K562 (cell line): ENCODE measurements around the gene C4orf50. TPM values are rescaled to one million over a fixed set of nuclear protein-coding genes. Genes with fewer than 3 reads are reported as not detected.

Source experiments
- ATAC-seq: fragments of 200-7000 bp; cut with Tn5 transposase; 3 replicates; pipeline ENCODE4 v1.9.1; 2020; ENCODE audit warnings: moderate library complexity
- BruUV-seq: library from RNA; stranded (reverse); fragments of 400-500 nt; replicated peaks from 2 replicates; lab custom pipeline; 2021; lab: Mats Ljungman, UMichigan
- CTCF ChIA-PET: fragments of 300-600 bp; formaldehyde crosslinking; extraction: SDS; loops from one replicate; lab custom pipeline; 2021; ENCODE audit warnings: low intra/inter-chr PET ratio; lab: Yijun Ruan, JAX
- POLR2A ChIA-PET: fragments of 300-600, 350-650 bp; sonication (Branson Sonifier 250); formaldehyde crosslinking; extraction: SDS; loops from one replicate; lab custom pipeline; 2021; ENCODE audit warnings: antibody characterized with exemption, inconsistent platforms; lab: Yijun Ruan, JAX
- DNase-seq, 4 experiments: peaks; one replicate each; pipeline versions ENCODE4 v3.0.0 to v3.0.0-alpha.2; 2011 to 2018; ENCODE audit warnings: low spot score in 3 of 4, mixed read lengths in 3 of 4; ENCODE audit errors: extremely low read depth in 1 of 4
- FAIRE-seq: peaks from 2 replicates; lab custom pipeline; 2011; peaks lifted over from hg19 to GRCh38; lab: Jason Lieb, UNC
- H2AFZ ChIP-seq: 2 replicates; pipeline ENCODE4 v1.6.0; 2011; ENCODE audit warnings: low read depth, low read length, control low read depth, inconsistent platforms
- H3K27ac ChIP-seq: fragments of 200-600 bp; 3 replicates; pipeline ENCODE4 v1.8.0; 2011; ENCODE audit warnings: low read depth, mild to moderate bottlenecking, control low read depth, inconsistent platforms, low read length, moderate library complexity, mixed read lengths; ENCODE audit errors: extremely low read depth
- H3K27me3 ChIP-seq, 2 experiments: fragments of 300-600 bp in 1 of 2; 2 replicates in 1 of 2; 3 replicates in 1 of 2; pipeline versions ENCODE4 v1.6.0 to v1.8.0; 2011; ENCODE audit warnings: inconsistent platforms in 2 of 2, low read length in 2 of 2, mild to moderate bottlenecking in 1 of 2, mixed read lengths in 1 of 2, moderate library complexity in 1 of 2; ENCODE audit not compliant: control insufficient read depth in 2 of 2, insufficient read depth in 2 of 2
- H3K36me3 ChIP-seq: fragments of 300-600 bp; 3 replicates; pipeline ENCODE4 v1.8.0; 2011; ENCODE audit warnings: mild to moderate bottlenecking, low read length, inconsistent platforms; ENCODE audit not compliant: control insufficient read depth, insufficient read depth
- H3K4me1 ChIP-seq, 2 experiments: fragments of 200-600 bp in 1 of 2; replicated peaks in 1 of 2; 2 replicates in 1 of 2; 3 replicates in 1 of 2; pipeline versions ENCODE4 v1.5.1 to v1.8.0; 2011; ENCODE audit warnings: inconsistent platforms in 2 of 2, low read length in 2 of 2, mild to moderate bottlenecking in 1 of 2, mixed read lengths in 1 of 2, moderate library complexity in 1 of 2; ENCODE audit not compliant: control insufficient read depth in 2 of 2, insufficient read depth in 2 of 2
- H3K4me2 ChIP-seq: 2 replicates; pipeline ENCODE4 v1.6.1; 2011; ENCODE audit warnings: low read length, control low read depth, inconsistent platforms, mixed read lengths; ENCODE audit not compliant: insufficient read depth
- H3K4me3 ChIP-seq: fragments of 200-600 bp; sonication (generic), shearing (Covaris generic); 2 replicates; pipeline ENCODE4 v1.5.1; 2016; ENCODE audit warnings: control low read depth, inconsistent platforms
- H3K79me2 ChIP-seq: fragments of 200-600 bp; 3 replicates; pipeline ENCODE4 v1.8.0; 2011; ENCODE audit warnings: low read length, inconsistent platforms; ENCODE audit not compliant: control insufficient read depth, insufficient read depth
- H3K9ac ChIP-seq, 2 experiments: 2 replicates each; pipeline versions ENCODE4 v1.6.0 to v1.6.1; 2011; ENCODE audit warnings: low read depth in 2 of 2, low read length in 2 of 2, control low read depth in 1 of 2, inconsistent platforms in 1 of 2, mild to moderate bottlenecking in 1 of 2, mixed read lengths in 1 of 2; ENCODE audit not compliant: insufficient read depth in 1 of 2
- H3K9me1 ChIP-seq: one replicate; pipeline ENCODE4 v1.6.0; 2011; ENCODE audit warnings: inconsistent platforms, mild to moderate bottlenecking, low read length, moderate library complexity; ENCODE audit not compliant: control insufficient read depth, insufficient read depth
- H3K9me3 ChIP-seq: replicated peaks from 2 replicates; pipeline ENCODE4 v1.5.1; 2011; ENCODE audit warnings: low read depth, low read length, inconsistent platforms; ENCODE audit not compliant: control insufficient read depth, insufficient read depth
- H4K20me1 ChIP-seq: replicated peaks from 2 replicates; pipeline ENCODE4 v1.6.1; 2011; ENCODE audit warnings: low read length, inconsistent platforms, mixed read lengths; ENCODE audit not compliant: control insufficient read depth, insufficient read depth
- BRD9 ChIP-seq: fragments of 450-650 bp; IDR thresholded peaks from 2 replicates; pipeline ENCODE4 v1.6.1; 2018; ENCODE audit warnings: low read depth; ENCODE audit not compliant: partially characterized antibody
- ERF ChIP-seq: fragments of 450-650 bp; formaldehyde crosslinking; IDR thresholded peaks from 2 replicates; pipeline ENCODE4 v1.4.0; 2020; ENCODE audit warnings: mild to moderate bottlenecking, mixed read lengths
- FOXK2 ChIP-seq, 2 experiments: fragments of 450-650 bp; IDR thresholded peaks in 1 of 2; conservative IDR thresholded peaks in 1 of 2; 2 replicates each; pipeline ENCODE4 v1.6.1; 2016; ENCODE audit warnings: low read depth in 2 of 2, mild to moderate bottlenecking in 1 of 2
- HDAC1 ChIP-seq, 2 experiments: fragments of 450-650 bp; IDR thresholded peaks; 2 replicates each; pipeline ENCODE4 v1.6.1; 2016 to 2017; ENCODE audit warnings: inconsistent platforms in 1 of 2, mild to moderate bottlenecking in 1 of 2, moderate library complexity in 1 of 2
- NCOA6 ChIP-seq: fragments of 450-650 bp; IDR thresholded peaks from 2 replicates; pipeline ENCODE4 v1.6.1; 2017; ENCODE audit warnings: mild to moderate bottlenecking
- PCBP1 ChIP-seq: fragments of 200-400 bp; formaldehyde crosslinking; IDR thresholded peaks from 2 replicates; pipeline ENCODE4 v1.6.1; 2018; ENCODE audit warnings: mild to moderate bottlenecking, low read depth, low read length; ENCODE audit not compliant: poor library complexity, severe bottlenecking
- PHB ChIP-seq: fragments of 250-450 bp; sonication (Bioruptor Pico); IDR thresholded peaks from 2 replicates; pipeline ENCODE4 v1.5.0; 2021
- RBM22 ChIP-seq: fragments of 200-400 bp; formaldehyde crosslinking; IDR thresholded peaks from 2 replicates; pipeline ENCODE4 v1.6.1; 2018; ENCODE audit warnings: low read length, low read depth; ENCODE audit not compliant: poor library complexity, severe bottlenecking
- RUNX1 ChIP-seq: sonication (generic); IDR thresholded peaks from 2 replicates; pipeline ENCODE4 v1.6.1; 2016; ENCODE audit warnings: antibody characterized with exemption, low read depth
- SNRNP70 ChIP-seq: fragments of 200-400 bp; formaldehyde crosslinking; optimal IDR thresholded peaks from 2 replicates; pipeline ENCODE3; 2017; ENCODE audit warnings: low read depth, low read length
- SRSF1 ChIP-seq: fragments of 200-400 bp; formaldehyde crosslinking; IDR thresholded peaks from 2 replicates; pipeline ENCODE4 v1.6.1; 2017; ENCODE audit warnings: mild to moderate bottlenecking, low read depth, low read length, moderate library complexity
- TCF7L2 ChIP-seq: fragments of 150-350 bp; IDR thresholded peaks from 2 replicates; pipeline ENCODE4 v1.6.1; 2016; ENCODE audit warnings: low read depth, mild to moderate bottlenecking, low read length, moderate library complexity
- ZBTB1 ChIP-seq: sonication (generic); formaldehyde crosslinking; IDR thresholded peaks from 2 replicates; pipeline ENCODE4 v1.8.1; 2023; ENCODE audit warnings: missing genetic modification reagents, low read depth, mild to moderate bottlenecking, borderline replicate concordance
- ZNF197 ChIP-seq: fragments of 200-800 bp; sonication (Bioruptor generic); IDR thresholded peaks from 2 replicates; pipeline ENCODE4 v1.6.1; 2016; ENCODE audit warnings: low read depth, missing genetic modification characterization, missing compliant biosample characterization
- ZNF609 ChIP-seq: sonication (generic); formaldehyde crosslinking; IDR thresholded peaks from 2 replicates; pipeline ENCODE4 v1.8.1; 2023; ENCODE audit warnings: missing genetic modification reagents, mild to moderate bottlenecking, borderline replicate concordance
- WGBS: fragments of 100-300 bp; shearing (Covaris generic); methylation state at CpG from one replicate; pipeline ENCODE4 v1.1.6; 2016; ENCODE audit warnings: low coverage, mixed read lengths; ENCODE audit not compliant: insufficient coverage; ENCODE audit errors: missing lambda C conversion rate; 5-methylcytosine and 5-hydroxymethylcytosine counted together
- in situ Hi-C: fragments of 300-500 bp; cut with MboI; formaldehyde crosslinking; loops from 4 replicates; pipeline ENCODE4 v1.15.0; 2018; ENCODE audit warnings: inconsistent platforms, mixed read lengths
- intact Hi-C: fragments of 100-400 bp; cut with micrococcal nuclease; formaldehyde crosslinking; loops from 2 replicates; pipeline ENCODE4 v1.14.2; 2022
- polyA plus RNA-seq, 8 experiments: library from polyadenylated mRNA; depleted of rRNA in 4 of 8; stranded (reverse) in 5 of 8; unstranded in 3 of 8; fragments of >200 nt; fragmentation: Nextera tagmentation in 2 of 8; fragmentation: Illumina TruSeq in 1 of 8; extraction: Ambion mirVana in 2 of 8; extraction: Trizol in 1 of 8; gene quantifications; 2 replicates each; pipeline versions ENCODE4 v1.2.1 to v1.2.3, GENCODE V29; 2011 to 2014; ENCODE audit warnings: inconsistent platforms in 1 of 8, missing spikeins in 1 of 8
- total RNA-seq, 7 experiments: library from RNA; depleted of rRNA in 6 of 7; stranded (reverse); fragments of >200 nt in 6 of 7; fragmentation: Illumina TruSeq in 2 of 7; extraction: Trizol in 2 of 7; gene quantifications; 2 replicates each; pipeline versions ENCODE4 v1.2.1 to v1.2.3, GENCODE V29; 2011 to 2021; ENCODE audit warnings: low replicate concordance in 1 of 7
- TF ChIP-seq, protein P1 (sequence below): fragments of 450-650 bp; IDR thresholded peaks from 2 replicates; pipeline ENCODE4 v1.6.1; 2016
- TF ChIP-seq, protein P2 (sequence below): fragments of 250-450 bp; sonication (Bioruptor Pico); IDR thresholded peaks from 2 replicates; pipeline ENCODE4 v1.8.0; 2022; ENCODE audit warnings: moderate library complexity, mild to moderate bottlenecking, inconsistent platforms

Gene C4orf50
- total and polyA plus RNA-seq, 9 of the 15 experiments (the other 6 are each of a cell fraction or from before 2014, with no cell fraction given), result not detected

- no peak for ATAC-seq
- no peak overlapping the region for H3K27ac ChIP-seq
- H3K4me2 ChIP-seq, result no peak overlapping the region
- no peak overlapping the region for H3K4me3 ChIP-seq
- CTCF ChIA-PET, result no interaction called here
- 7% methylated on average over 1 of the region's 1 CpG for WGBS
- no peaks in the 10 kb centered on the region for H3K9me3 ChIP-seq
- no peaks in the 10 kb centered on the region for H3K79me2 ChIP-seq
- H3K4me1 ChIP-seq, result no peaks in the 10 kb centered on the region; a peak in 2 of 5 replicates
- no peaks in the 10 kb centered on the region for H3K36me3 ChIP-seq
- DNase-seq, result no peak
- peaks cover 6% of the 10 kb centered on the region; the same call in 1 of the 2 replicates for H4K20me1 ChIP-seq
- intact Hi-C loops, result no loop called here
- peaks cover 0 to 17% of the 10 kb centered on the region in 2 experiments; a peak in 4 of 5 replicates for H3K27me3 ChIP-seq
- no peak overlapping the region for H2AFZ ChIP-seq
- no peak for FAIRE-seq
- H3K9ac ChIP-seq, result no peak overlapping the region
- BruUV-seq, result no TSS peak
- in situ Hi-C loops, result no loop called here
- H3K9me1 ChIP-seq, result no peaks in the 10 kb centered on the region
- POLR2A ChIA-PET, result no interaction called here
- TF ChIP-seq TCF7L2 (no peak), ZNF609 (CRISPR knock-in tag) (no peak), ERF (CRISPR knock-in tag) (no peak), PCBP1 (no peak), ZNF197 (CRISPR knock-in tag) (no peak), BRD9 (no peak), HDAC1 (IDR thresholded peaks at IDR 0.05) (no peak), RUNX1 (no peak), FOXK2 (conservative IDR thresholded peaks at IDR 0.05 in 1 of 2, IDR thresholded peaks at IDR 0.05 in 1 of 2; ENCODE audit: low read depth in 2 of 2) (no peak), SNRNP70 (no peak), NCOA6 (no peak), SRSF1 (no peak), RBM22 (no peak), ZBTB1 (CRISPR knock-in tag) (no peak), PHB (CRISPR knock-in tag) (no peak)
- TF ChIP-seq, protein P1, sequence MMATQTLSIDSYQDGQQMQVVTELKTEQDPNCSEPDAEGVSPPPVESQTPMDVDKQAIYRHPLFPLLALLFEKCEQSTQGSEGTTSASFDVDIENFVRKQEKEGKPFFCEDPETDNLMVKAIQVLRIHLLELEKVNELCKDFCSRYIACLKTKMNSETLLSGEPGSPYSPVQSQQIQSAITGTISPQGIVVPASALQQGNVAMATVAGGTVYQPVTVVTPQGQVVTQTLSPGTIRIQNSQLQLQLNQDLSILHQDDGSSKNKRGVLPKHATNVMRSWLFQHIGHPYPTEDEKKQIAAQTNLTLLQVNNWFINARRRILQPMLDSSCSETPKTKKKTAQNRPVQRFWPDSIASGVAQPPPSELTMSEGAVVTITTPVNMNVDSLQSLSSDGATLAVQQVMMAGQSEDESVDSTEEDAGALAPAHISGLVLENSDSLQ, result no peak
- TF ChIP-seq, protein P2, sequence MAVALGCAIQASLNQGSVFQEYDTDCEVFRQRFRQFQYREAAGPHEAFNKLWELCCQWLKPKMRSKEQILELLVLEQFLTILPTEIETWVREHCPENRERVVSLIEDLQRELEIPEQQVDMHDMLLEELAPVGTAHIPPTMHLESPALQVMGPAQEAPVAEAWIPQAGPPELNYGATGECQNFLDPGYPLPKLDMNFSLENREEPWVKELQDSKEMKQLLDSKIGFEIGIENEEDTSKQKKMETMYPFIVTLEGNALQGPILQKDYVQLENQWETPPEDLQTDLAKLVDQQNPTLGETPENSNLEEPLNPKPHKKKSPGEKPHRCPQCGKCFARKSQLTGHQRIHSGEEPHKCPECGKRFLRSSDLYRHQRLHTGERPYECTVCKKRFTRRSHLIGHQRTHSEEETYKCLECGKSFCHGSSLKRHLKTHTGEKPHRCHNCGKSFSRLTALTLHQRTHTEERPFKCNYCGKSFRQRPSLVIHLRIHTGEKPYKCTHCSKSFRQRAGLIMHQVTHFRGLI (CRISPR knock-in tag), result no peak
These were observed 118.8 kb downstream of the C4orf50 start for GRCh38 chr4:5899396-5899795.
